HEK293 (cell line): ENCODE data around the gene RAB11B.

Experiments used
- CTCF ChIA-PET: fragments of 350-600 bp; formaldehyde crosslinking; extraction: SDS; loops from one replicate; lab custom pipeline; 2021; ENCODE audit warnings: antibody characterized with exemption; lab: Yijun Ruan, JAX
- POLR2A ChIA-PET: fragments of 300-600 bp; formaldehyde crosslinking; extraction: SDS; loops from one replicate; lab custom pipeline; 2020; ENCODE audit warnings: antibody characterized with exemption, inconsistent platforms; lab: Yijun Ruan, JAX
- H3K27ac ChIP-seq: fragments of 200-500 bp; sonication (Bioruptor generic); 2 replicates; pipeline ENCODE4 v1.5.1; 2014; ENCODE audit warnings: low read depth, low read length, control low read depth, inconsistent platforms; ENCODE audit errors: extremely low read depth
- H3K36me3 ChIP-seq, 2 experiments: fragments of 200-500 bp in 1 of 2; sonication (Bioruptor generic) in 1 of 2; 1 replicate in 1 of 2; 2 replicates in 1 of 2; pipeline ENCODE4 v1.5.1; 2014 to 2017; ENCODE audit warnings: inconsistent platforms in 2 of 2, low read length in 2 of 2; ENCODE audit not compliant: control insufficient read depth in 2 of 2, insufficient read depth in 1 of 2
- H3K4me1 ChIP-seq: fragments of 200-500 bp; sonication (Bioruptor generic); 2 replicates; pipeline ENCODE4 v1.5.1; 2014; ENCODE audit warnings: mild to moderate bottlenecking, low read length, inconsistent platforms; ENCODE audit not compliant: control insufficient read depth, insufficient read depth
- H3K4me3 ChIP-seq: 2 replicates; pipeline ENCODE4 v1.5.1; 2011; ENCODE audit warnings: low read depth, mild to moderate bottlenecking, control low read depth, low read length, moderate library complexity
- H3K9me3 ChIP-seq: fragments of 200-500 bp; sonication (Bioruptor generic); 2 replicates; pipeline ENCODE4 v1.5.1; 2014; ENCODE audit warnings: low read depth, low read length, inconsistent platforms; ENCODE audit not compliant: control insufficient read depth, insufficient read depth
- GLIS2 ChIP-seq: fragments of 450-650 bp; formaldehyde crosslinking; IDR thresholded peaks from 2 replicates; pipeline ENCODE4 v1.5.1; 2016; ENCODE audit warnings: missing biosample characterization, missing genetic modification characterization
- HIC1 ChIP-seq: fragments of 450-650 bp; formaldehyde crosslinking; IDR thresholded peaks from 2 replicates; pipeline ENCODE4 v1.5.1; 2016; ENCODE audit warnings: missing biosample characterization, missing genetic modification characterization
- INSM2 ChIP-seq: fragments of 450-650 bp; formaldehyde crosslinking; IDR thresholded peaks from 2 replicates; pipeline ENCODE4 v1.5.1; 2016; ENCODE audit warnings: missing biosample characterization, missing genetic modification characterization
- PRDM1 ChIP-seq: fragments of 450-650 bp; formaldehyde crosslinking; IDR thresholded peaks from 2 replicates; pipeline ENCODE4; 2016; ENCODE audit warnings: missing biosample characterization, missing genetic modification characterization
- PRDM10 ChIP-seq: fragments of 450-650 bp; formaldehyde crosslinking; IDR thresholded peaks from 2 replicates; pipeline ENCODE4 v1.5.1; 2016; ENCODE audit warnings: missing biosample characterization, missing genetic modification characterization
- ZBTB49 ChIP-seq: fragments of 450-650 bp; formaldehyde crosslinking; IDR thresholded peaks from 2 replicates; pipeline ENCODE4 v1.5.1; 2016; ENCODE audit warnings: missing biosample characterization, missing genetic modification characterization, low read depth
- ZFHX2 ChIP-seq: fragments of 450-650 bp; formaldehyde crosslinking; conservative IDR thresholded peaks from 2 replicates; pipeline ENCODE4 v1.5.1; 2016; ENCODE audit warnings: missing biosample characterization, missing genetic modification characterization
- ZNF155 ChIP-seq: fragments of 450-650 bp; formaldehyde crosslinking; IDR thresholded peaks from 2 replicates; pipeline ENCODE4 v1.5.1; 2016; ENCODE audit warnings: missing biosample characterization, missing genetic modification characterization
- ZNF26 ChIP-seq: fragments of 450-650 bp; formaldehyde crosslinking; IDR thresholded peaks from 2 replicates; pipeline ENCODE4 v1.5.1; 2016; ENCODE audit warnings: missing biosample characterization, missing genetic modification characterization
- ZNF292 ChIP-seq: fragments of 450-650 bp; formaldehyde crosslinking; IDR thresholded peaks from 2 replicates; pipeline ENCODE4 v1.5.1; 2016; ENCODE audit warnings: low read depth, missing biosample characterization, missing genetic modification characterization, borderline replicate concordance
- ZNF311 ChIP-seq: fragments of 450-650 bp; formaldehyde crosslinking; IDR thresholded peaks from 2 replicates; pipeline ENCODE4 v1.5.1; 2017; ENCODE audit warnings: missing biosample characterization, missing genetic modification characterization, borderline replicate concordance
- ZNF335 ChIP-seq: fragments of 450-650 bp; formaldehyde crosslinking; conservative IDR thresholded peaks from 2 replicates; pipeline ENCODE4 v1.5.1; 2016; ENCODE audit warnings: missing biosample characterization, missing genetic modification characterization
- ZNF488 ChIP-seq: fragments of 450-650 bp; formaldehyde crosslinking; IDR thresholded peaks from 2 replicates; pipeline ENCODE4 v1.5.1; 2016; ENCODE audit warnings: missing biosample characterization, missing genetic modification characterization
- ZNF501 ChIP-seq: fragments of 450-650 bp; formaldehyde crosslinking; IDR thresholded peaks from 2 replicates; pipeline ENCODE4 v1.5.1; 2016; ENCODE audit warnings: missing biosample characterization, missing genetic modification characterization
- ZNF529 ChIP-seq: fragments of 450-650 bp; formaldehyde crosslinking; IDR thresholded peaks from 2 replicates; pipeline ENCODE4 v1.5.1; 2017; ENCODE audit warnings: missing genetic modification characterization, missing biosample characterization; ENCODE audit not compliant: insufficient replicate concordance
- ZNF560 ChIP-seq: fragments of 450-650 bp; formaldehyde crosslinking; IDR thresholded peaks from 2 replicates; pipeline ENCODE4 v1.5.1; 2017; ENCODE audit warnings: missing biosample characterization, missing genetic modification characterization, borderline replicate concordance
- ZNF571 ChIP-seq: fragments of 450-650 bp; formaldehyde crosslinking; IDR thresholded peaks from 2 replicates; pipeline ENCODE4 v1.5.0; 2017; ENCODE audit warnings: missing biosample characterization, missing genetic modification characterization
- ZNF624 ChIP-seq: fragments of 450-650 bp; formaldehyde crosslinking; IDR thresholded peaks from 2 replicates; pipeline ENCODE4 v1.5.1; 2017; ENCODE audit warnings: missing biosample characterization, missing genetic modification characterization
- ZNF629 ChIP-seq: fragments of 450-650 bp; formaldehyde crosslinking; IDR thresholded peaks from 2 replicates; pipeline ENCODE4 v1.5.1; 2017; ENCODE audit warnings: missing biosample characterization, missing genetic modification characterization
- ZNF664 ChIP-seq: fragments of 450-650 bp; formaldehyde crosslinking; IDR thresholded peaks from 2 replicates; pipeline ENCODE4 v1.5.1; 2016; ENCODE audit warnings: missing biosample characterization, missing genetic modification characterization
- ZNF777 ChIP-seq: fragments of 450-650 bp; formaldehyde crosslinking; IDR thresholded peaks from 2 replicates; pipeline ENCODE4 v1.5.1; 2017; ENCODE audit warnings: missing biosample characterization, missing genetic modification characterization, borderline replicate concordance

RAB11B gene

GRCh38 chr19:8412783-8413628 lies 22.8 kb downstream of the RAB11B start, which contains the start of gene MARCHF2 (continued):
- TF ChIP-seq ZNF26 (tag by site-specific recombination) (no peak), INSM2 (tag by site-specific recombination) (no peak)
- TF ChIP-seq, all 188 proteins: peak for 22

GRCh38 chr19:8413629-8413995 lies 23.5 kb downstream of the RAB11B start:
- Histone ChIP-seq H3K4me1 (peaks cover 2% of the 10 kb centered on the region; the same call in 1 of the 2 replicates), H3K9me3 (no peaks in the 10 kb centered on the region), H3K36me3 (no peaks in the 10 kb centered on the region; a peak in 1 of 3 replicates)
- ChIA-PET CTCF (interaction anchor here (0.6 to 3.4 kb wide), 21 partner anchors 8 to 206 kb away, joined by 3 to 19 read pairs (median 4); no protein-coding TSS in a partner anchor), POLR2A (interaction anchor here (0.9 to 6.2 kb wide), 8 partner anchors 9 to 100 kb away, joined by 3 to 48 read pairs (median 8); partner anchors contain the start of genes HNRNPM, RAB11B and ZNF414)
- TF ChIP-seq ZNF155 (tag by site-specific recombination) = no peak
- TF ChIP-seq ZBTB49 = no peak
- peak; percentile 29 for TF ChIP-seq ZFHX2 (tag by site-specific recombination)
- TF ChIP-seq ZNF292 = no peak
- TF ChIP-seq ZNF560 (tag by site-specific recombination) = no peak
- 0 out of 2 replicates have a peak, but pooled peaks have one; percentile 41 for TF ChIP-seq HIC1 (tag by site-specific recombination)
- no peak for TF ChIP-seq ZNF571 (tag by site-specific recombination)
- TF ChIP-seq GLIS2 (tag by site-specific recombination) = no peak
- TF ChIP-seq ZNF624 = no peak
- TF ChIP-seq ZNF777 (tag by site-specific recombination) = no peak
- no peak for TF ChIP-seq ZNF664 (tag by site-specific recombination)
- no peak for TF ChIP-seq PRDM1 (tag by site-specific recombination)
- TF ChIP-seq ZNF311 = no peak
- no peak for TF ChIP-seq ZNF529 (tag by site-specific recombination)
- TF ChIP-seq ZNF335 (tag by site-specific recombination) = peak; percentile 61
- TF ChIP-seq ZNF488 (tag by site-specific recombination) = no peak
- no peak for TF ChIP-seq ZNF501
- peak; percentile 66 for TF ChIP-seq PRDM10 (tag by site-specific recombination)
- no peak for TF ChIP-seq ZNF629 (tag by site-specific recombination)
- TF ChIP-seq, all 188 proteins: peak for 4
- peak overlapping the region; percentile 62 for H3K4me3 ChIP-seq
- H3K27ac ChIP-seq = no peak overlapping the region
